BLaER1 (cell line): ENCODE results near the gene SLC66A2.
"Not testable (repeated sequence)": the region's sequence is repeated elsewhere in the genome, so short reads cannot be mapped to it uniquely, and the experiment has no call there.

Source experiments
- H3K27ac ChIP-seq: shearing (Covaris generic); formaldehyde crosslinking; 2 replicates; pipeline ENCODE4 v1.8.1; 2022
- H3K27me3 ChIP-seq: shearing (Covaris generic); formaldehyde crosslinking; 2 replicates; pipeline ENCODE4 v1.8.1; 2022
- H3K36me3 ChIP-seq: shearing (Covaris generic); formaldehyde crosslinking; 2 replicates; pipeline ENCODE4 v1.8.1; 2022
- H3K4me1 ChIP-seq: shearing (Covaris generic); formaldehyde crosslinking; 2 replicates; pipeline ENCODE4 v1.8.1; 2022
- H3K4me2 ChIP-seq: shearing (Covaris generic); formaldehyde crosslinking; 2 replicates; pipeline ENCODE4 v1.8.1; 2022
- H3K4me3 ChIP-seq: shearing (Covaris generic); formaldehyde crosslinking; 2 replicates; pipeline ENCODE4 v1.8.1; 2022
- H3K9ac ChIP-seq: shearing (Covaris generic); formaldehyde crosslinking; 2 replicates; pipeline ENCODE4 v1.8.1; 2022
- H3K9me3 ChIP-seq: shearing (Covaris generic); formaldehyde crosslinking; 2 replicates; pipeline ENCODE4 v1.8.1; 2022
- H4K20me1 ChIP-seq: shearing (Covaris generic); formaldehyde crosslinking; 2 replicates; pipeline ENCODE4 v1.8.1; 2022
- Cebpa-rat ChIP-seq: shearing (Covaris generic); IDR thresholded peaks from 2 replicates; pipeline ENCODE4 v1.8.1; 2022

Gene SLC66A2

GRCh38 chr18:79868811-79869541 is 82.5 kb downstream of the SLC66A2 start:
- Histone ChIP-seq H3K4me1 (peaks cover 33% of the 10 kb centered on the region), H3K27me3 (no peaks in the 10 kb centered on the region), H3K9me3 (no peaks in the 10 kb centered on the region), H3K9ac (no peak overlapping the region), H3K4me3 (no peak overlapping the region), H3K27ac (no peak overlapping the region), H3K36me3 (no peaks in the 10 kb centered on the region), H4K20me1 (no peaks in the 10 kb centered on the region), H3K4me2 (peak overlapping the region; percentile 73)
- no peak for TF ChIP-seq Cebpa-rat

GRCh38 chr18:79868168-79868784 is 83.2 kb downstream of the SLC66A2 start:
- H3K9me3 ChIP-seq, result peaks cover 5% of the 10 kb centered on the region
- no peaks in the 10 kb centered on the region for H3K36me3 ChIP-seq
- no peaks in the 10 kb centered on the region for H3K27me3 ChIP-seq
- peaks cover 33% of the 10 kb centered on the region for H3K4me1 ChIP-seq
- no peak overlapping the region for H3K9ac ChIP-seq
- no peaks in the 10 kb centered on the region for H4K20me1 ChIP-seq
- no peak overlapping the region for H3K27ac ChIP-seq
- no peak for TF ChIP-seq Cebpa-rat
- no peak overlapping the region for H3K4me3 ChIP-seq
- H3K4me2 ChIP-seq, result peak overlapping the region; percentile 73

GRCh38 chr18:79867666-79868065 is 83.8 kb downstream of the SLC66A2 start:
- no peak for TF ChIP-seq Cebpa-rat
- peaks cover 11% of the 10 kb centered on the region for H3K9me3 ChIP-seq
- H3K4me2 ChIP-seq, result no peak overlapping the region
- H3K9ac ChIP-seq, result no peak overlapping the region
- H3K36me3 ChIP-seq, result 0 out of 2 replicates have a peak, but pooled peaks cover 4% of the 10 kb centered on the region
- peaks cover 28% of the 10 kb centered on the region for H3K4me1 ChIP-seq
- H3K4me3 ChIP-seq, result no peak overlapping the region
- no peaks in the 10 kb centered on the region for H4K20me1 ChIP-seq
- no peak overlapping the region for H3K27ac ChIP-seq
- no peaks in the 10 kb centered on the region for H3K27me3 ChIP-seq

GRCh38 chr18:79866889-79867574 is 84.4 kb downstream of the SLC66A2 start:
- H3K4me1 ChIP-seq, result peaks cover 24% of the 10 kb centered on the region
- H3K4me2 ChIP-seq, result no peak overlapping the region
- no peaks in the 10 kb centered on the region for H4K20me1 ChIP-seq
- H3K4me3 ChIP-seq, result no peak overlapping the region
- H3K27ac ChIP-seq, result peak overlapping the region; percentile 30; the same call in 1 of the 2 replicates
- no peaks in the 10 kb centered on the region for H3K27me3 ChIP-seq
- H3K9me3 ChIP-seq, result peaks cover 18% of the 10 kb centered on the region
- no peak overlapping the region for H3K9ac ChIP-seq
- TF ChIP-seq Cebpa-rat, result no peak
- H3K36me3 ChIP-seq, result 0 out of 2 replicates have a peak, but pooled peaks cover 8% of the 10 kb centered on the region

- Histone ChIP-seq H3K9me3 (peaks cover 28% of the 10 kb centered on the region), H3K27ac (peak overlapping the region; percentile 38; the same call in 1 of the 2 replicates), H3K4me1 (peaks cover 24% of the 10 kb centered on the region)
- H3K4me3 ChIP-seq, H3K9ac ChIP-seq, H3K36me3 ChIP-seq, H3K27me3 ChIP-seq, H3K4me2 ChIP-seq, H4K20me1 ChIP-seq: not testable (repeated sequence)
Observed at GRCh38 chr18:79865951-79866350, 85.5 kb downstream of the SLC66A2 start.

- H3K4me2 ChIP-seq, H3K36me3 ChIP-seq, H3K27ac ChIP-seq, H3K27me3 ChIP-seq, H4K20me1 ChIP-seq, H3K4me3 ChIP-seq, H3K9ac ChIP-seq: not testable (repeated sequence)
- peaks cover 31% of the 10 kb centered on the region for H3K9me3 ChIP-seq
- peaks cover 14% of the 10 kb centered on the region for H3K4me1 ChIP-seq
Observed at GRCh38 chr18:79864955-79865354, 86.5 kb downstream of the SLC66A2 start.

- peaks cover 7% of the 10 kb centered on the region for H3K4me1 ChIP-seq
- H3K27ac ChIP-seq, result no peak overlapping the region
- H3K9me3 ChIP-seq, result peaks cover 31% of the 10 kb centered on the region
- H4K20me1 ChIP-seq, result no peaks in the 10 kb centered on the region
- H3K4me3 ChIP-seq, result no peak overlapping the region
- no peak overlapping the region for H3K4me2 ChIP-seq
- H3K9ac ChIP-seq, result no peak overlapping the region
- H3K36me3 ChIP-seq, result 0 out of 2 replicates have a peak, but pooled peaks cover 8% of the 10 kb centered on the region
- H3K27me3 ChIP-seq, result no peaks in the 10 kb centered on the region
- no peak for TF ChIP-seq Cebpa-rat
Observed at GRCh38 chr18:79864006-79864725, 87.3 kb downstream of the SLC66A2 start.

- no peak for TF ChIP-seq Cebpa-rat
- no peaks in the 10 kb centered on the region for H3K4me1 ChIP-seq
- no peak overlapping the region for H3K4me3 ChIP-seq
- no peak overlapping the region for H3K9ac ChIP-seq
- H3K27ac ChIP-seq, result no peak overlapping the region
- no peaks in the 10 kb centered on the region for H4K20me1 ChIP-seq
- no peaks in the 10 kb centered on the region for H3K27me3 ChIP-seq
- H3K4me2 ChIP-seq, result no peak overlapping the region
- H3K36me3 ChIP-seq, result 0 out of 2 replicates have a peak, but pooled peaks cover 8% of the 10 kb centered on the region
- peaks cover 31% of the 10 kb centered on the region for H3K9me3 ChIP-seq
Observed at GRCh38 chr18:79863161-79864005, 88.1 kb downstream of the SLC66A2 start.

GRCh38 chr18:79862562-79862961 is 88.9 kb downstream of the SLC66A2 start:
- no peak for TF ChIP-seq Cebpa-rat
- no peak overlapping the region for H3K27ac ChIP-seq
- H3K9me3 ChIP-seq, result peaks cover 31% of the 10 kb centered on the region
- H3K27me3 ChIP-seq, result no peaks in the 10 kb centered on the region
- peaks cover 6% of the 10 kb centered on the region for H3K4me1 ChIP-seq
- H4K20me1 ChIP-seq, result no peaks in the 10 kb centered on the region
- 0 out of 2 replicates have a peak, but pooled peaks cover 8% of the 10 kb centered on the region for H3K36me3 ChIP-seq
- H3K4me2 ChIP-seq, result no peak overlapping the region
- no peak overlapping the region for H3K4me3 ChIP-seq
- H3K9ac ChIP-seq, result no peak overlapping the region
